ENCODE data around the gene CCDC170.

DNA sequence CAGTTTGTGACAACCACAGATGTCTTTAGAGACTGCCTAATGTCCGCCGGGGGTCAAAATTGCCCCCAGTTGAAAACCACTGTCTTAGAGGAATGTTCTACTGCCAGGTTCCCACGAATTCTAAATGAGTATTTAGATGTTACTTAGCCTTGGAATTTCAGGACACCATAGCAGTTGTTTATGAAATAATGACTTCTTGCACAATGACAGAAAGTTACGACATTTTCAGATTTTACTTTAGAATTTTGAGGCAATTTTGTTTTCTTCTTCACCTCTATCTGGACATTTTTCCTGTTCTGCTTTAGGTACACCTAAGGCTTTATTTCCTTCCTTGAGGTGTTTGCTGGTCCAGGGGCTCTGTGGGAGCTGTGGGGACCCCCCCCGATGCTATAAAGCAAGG is 83.4 kb downstream of the CCDC170 start:
- TF ChIP-seq USF2 (IDR thresholded peaks at IDR 0.05; ENCODE audit: borderline replicate concordance, low read depth, low read length) (no peak), TEAD4 (IDR thresholded peaks at IDR 0.05; ENCODE audit: borderline replicate concordance, insufficient read depth) (no peak)
